Measurements from ENCODE around the gene SND1.
"Not testable (repeated sequence)": the region's sequence is repeated elsewhere in the genome, so short reads cannot be mapped to it uniquely, and the experiment has no call there.

Gene SND1

DNA sequence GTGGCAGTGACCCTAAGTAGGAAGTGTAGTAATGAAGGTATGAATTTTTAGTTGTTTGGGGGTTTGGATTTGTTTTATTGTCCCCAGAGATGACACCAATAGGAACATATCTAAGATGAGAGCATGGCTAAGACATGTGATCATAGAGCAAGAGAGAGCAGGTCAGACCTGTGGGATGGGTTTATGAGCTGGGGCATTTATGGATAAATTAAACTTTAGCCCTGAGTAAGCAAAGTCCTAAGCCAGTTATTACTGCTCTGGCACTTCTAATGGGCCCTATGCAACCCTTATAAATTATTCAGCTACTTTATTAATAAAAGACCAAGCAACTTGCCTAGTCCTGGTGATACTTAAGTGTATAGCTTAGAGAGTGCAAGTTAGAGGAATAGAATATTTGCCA, 294.1 kb downstream of the SND1 start:
- DNase-seq, result no peak

DNA sequence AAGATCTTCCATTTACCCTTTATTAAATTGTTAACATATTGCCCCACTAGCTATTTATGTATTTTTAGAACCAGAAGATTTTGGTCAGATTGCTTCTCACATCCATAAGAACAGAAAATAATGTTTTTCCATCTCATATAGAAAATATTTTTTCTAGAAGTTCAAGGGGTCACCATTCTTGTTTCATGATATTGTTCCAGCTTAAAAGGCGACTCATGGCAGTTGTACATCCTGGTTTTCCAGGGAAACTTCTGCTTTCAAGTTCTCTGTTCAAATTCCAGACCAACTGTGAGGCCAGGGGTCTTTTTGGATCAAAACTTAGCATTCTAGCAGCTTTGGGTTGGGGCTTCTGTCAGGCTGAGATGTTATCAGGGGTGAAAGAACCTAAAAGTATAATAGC, 294.9 kb downstream of the SND1 start:
- no peak for DNase-seq

DNA sequence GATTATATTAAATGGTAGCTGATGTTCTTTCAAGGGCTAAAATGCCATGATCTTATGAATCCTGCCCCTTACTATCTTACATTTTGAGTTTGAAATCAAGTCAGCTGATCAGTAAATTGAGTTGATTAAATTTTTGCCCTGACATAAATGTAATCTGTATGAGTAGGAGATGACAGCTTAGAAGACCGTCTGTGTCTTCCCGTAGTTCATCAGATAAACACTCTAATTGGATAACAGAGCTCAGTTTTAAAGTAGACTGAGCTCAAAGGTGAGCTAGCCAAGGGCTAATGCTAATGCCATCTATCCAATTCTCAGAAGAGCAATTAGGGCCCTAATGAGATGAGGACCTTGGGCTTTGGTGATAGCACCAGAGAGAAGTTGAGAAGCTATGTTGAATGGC, 296.3 kb downstream of the SND1 start:
- no peak for DNase-seq

DNA sequence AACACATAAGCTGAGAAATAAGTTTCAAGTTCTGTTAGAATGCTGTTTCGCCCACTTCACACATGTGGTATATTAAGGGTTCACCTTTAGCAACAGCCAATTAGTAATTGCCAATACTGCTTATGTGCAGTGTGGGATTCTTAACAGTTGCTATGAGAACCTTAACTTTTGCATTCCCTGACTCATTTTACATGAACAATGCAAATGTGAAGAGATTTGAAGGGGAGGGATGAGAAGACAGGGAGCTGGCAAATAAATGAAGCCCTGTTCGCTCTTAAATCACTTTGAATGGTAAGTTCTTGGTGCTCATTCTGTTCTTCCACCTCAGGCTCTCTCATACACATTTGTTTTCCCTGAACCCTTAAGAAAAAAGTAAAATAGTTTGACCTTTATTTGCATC, 296.9 kb downstream of the SND1 start:
- no peak for DNase-seq

DNA sequence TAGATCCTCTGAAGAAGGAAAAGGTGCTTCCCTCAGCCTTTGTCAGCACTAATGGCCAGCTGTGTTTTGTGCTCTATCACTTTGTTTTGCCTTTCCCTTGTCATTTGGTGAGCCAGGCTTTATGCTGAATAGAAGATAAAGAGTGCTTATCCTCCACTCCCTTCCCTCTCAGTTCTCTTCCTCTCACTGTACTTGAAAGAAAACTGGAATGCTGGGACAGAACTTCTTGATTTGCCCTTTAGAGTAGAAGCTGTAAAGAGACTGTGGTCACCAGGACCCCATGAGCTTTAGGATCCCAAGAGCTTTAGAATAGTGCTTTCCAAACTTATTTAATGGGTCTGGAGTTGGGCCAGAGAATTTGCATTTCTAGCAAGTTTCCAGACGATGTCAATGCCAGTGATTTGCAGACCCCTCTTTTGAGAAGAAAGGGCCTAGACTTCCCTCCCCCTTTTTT, 297.8 kb downstream of the SND1 start:
- no peak for DNase-seq

DNA sequence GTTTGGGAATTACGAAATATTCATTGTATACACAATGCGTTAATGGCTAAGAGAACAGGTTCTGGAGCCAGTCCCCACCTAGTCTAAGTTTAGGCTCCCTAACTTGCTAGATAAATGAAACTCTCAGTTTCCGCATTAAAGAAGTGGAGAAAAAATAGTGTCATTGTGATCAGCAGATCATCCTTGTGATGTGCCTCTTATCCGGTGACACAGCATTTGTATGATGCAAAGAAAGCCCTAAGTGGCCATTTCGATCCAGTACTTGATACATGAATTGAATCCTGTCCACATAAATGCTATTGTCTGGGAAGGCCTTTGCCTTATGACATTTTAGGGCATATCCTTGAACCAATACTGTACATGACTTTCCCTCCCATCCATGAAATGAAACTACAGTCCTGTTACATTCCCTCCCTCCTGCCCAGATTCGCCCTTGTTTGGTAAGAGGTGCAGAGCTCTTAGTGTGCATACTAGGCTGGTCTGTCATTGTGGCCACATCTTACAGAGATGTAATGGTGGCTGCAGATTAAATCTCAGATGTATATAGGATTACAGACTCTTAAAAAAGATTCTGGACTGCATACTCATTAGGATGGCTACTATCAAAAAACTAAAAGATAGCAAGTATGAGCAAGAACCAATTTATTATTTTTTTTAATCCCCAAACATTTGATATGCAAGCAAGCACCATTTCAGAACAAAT, 298.4 kb downstream of the SND1 start:
- DNase-seq, result no peak

DNA sequence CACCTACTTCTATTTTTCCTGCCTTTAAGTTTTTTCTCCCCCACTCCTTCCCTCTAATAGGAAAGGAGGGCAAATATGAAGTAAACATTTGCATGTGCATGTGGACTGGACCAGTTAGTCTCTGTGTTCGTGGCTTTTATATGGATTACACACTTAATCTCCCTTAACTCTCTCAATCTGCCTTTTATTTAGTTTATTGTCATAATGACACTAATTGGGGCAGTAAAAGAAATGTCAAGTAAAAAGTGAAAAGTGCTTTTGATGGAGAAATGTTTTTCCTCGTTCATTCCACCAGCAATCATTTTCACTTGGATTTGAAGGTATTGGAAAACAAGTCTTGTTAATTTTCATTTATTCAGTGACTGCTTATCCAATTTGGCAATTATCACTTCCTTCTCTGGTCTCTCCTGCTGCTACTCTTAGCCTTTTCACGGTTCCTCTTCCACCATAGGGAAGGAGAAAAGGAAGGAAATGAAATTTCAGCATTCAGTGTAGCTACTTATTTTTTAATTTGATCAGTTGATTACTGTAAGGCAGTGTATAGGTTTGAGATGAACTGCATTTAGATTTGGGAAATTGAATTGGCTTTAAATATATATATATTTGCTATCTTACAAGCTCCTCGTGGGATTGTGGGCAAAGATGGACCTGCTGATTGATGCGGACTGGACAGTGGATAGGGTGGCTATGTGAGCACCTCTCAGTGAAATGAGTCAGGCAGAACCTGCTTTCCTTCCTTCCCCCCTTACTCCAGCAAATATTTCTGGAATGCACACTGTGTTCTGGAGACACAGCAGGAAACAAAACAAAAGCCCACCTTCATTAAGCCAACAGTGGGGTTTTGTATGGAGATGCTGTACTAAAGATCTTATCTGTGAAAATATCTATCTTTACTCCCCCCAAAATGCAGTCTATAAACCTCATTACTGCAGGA, 301.7 kb downstream of the SND1 start:
- DNase-seq, result no peak

DNA sequence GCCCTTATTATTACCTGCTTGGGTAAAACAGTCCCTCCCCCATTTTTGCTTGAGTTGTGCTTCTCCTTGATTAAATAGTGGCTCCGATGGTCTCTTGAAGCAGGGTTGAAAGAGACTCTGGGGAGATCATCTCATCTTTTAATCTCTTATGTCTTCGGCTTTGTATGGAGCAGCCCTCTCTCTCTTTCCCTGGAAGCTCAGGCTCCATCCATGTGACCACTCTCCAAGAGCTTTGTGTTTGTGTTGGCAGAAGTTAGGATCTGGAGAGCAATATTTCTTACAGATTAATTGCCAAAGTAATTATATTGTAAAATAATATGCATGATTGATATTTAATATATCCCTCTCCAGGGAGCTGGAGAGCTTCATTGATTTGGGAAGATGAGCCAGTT, 302.4 kb downstream of the SND1 start:
- no peak for DNase-seq

DNA sequence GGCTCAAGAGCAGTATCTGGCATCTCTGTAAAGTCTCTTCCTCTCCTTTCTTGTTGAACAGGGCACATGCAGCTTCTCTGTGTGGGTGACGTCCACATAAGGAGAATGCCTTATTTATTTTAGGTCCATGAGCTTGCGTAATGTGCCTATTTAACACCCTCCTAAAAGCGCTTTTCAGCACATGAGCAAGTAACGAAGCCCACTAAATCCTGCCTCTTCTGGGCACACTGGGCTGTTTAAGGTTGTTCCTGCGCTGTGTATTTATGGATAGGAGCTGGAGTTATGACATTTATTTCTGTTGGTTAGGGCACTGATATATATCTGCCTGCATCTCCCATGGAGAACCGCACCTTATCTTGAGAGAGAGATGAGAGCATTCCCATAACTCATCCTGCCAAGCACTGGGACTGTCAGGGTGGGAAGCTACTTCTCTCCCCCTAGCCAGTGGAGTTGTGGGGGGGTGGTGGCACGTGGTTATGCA, 303.1 kb downstream of the SND1 start:
- no peak for DNase-seq

DNA sequence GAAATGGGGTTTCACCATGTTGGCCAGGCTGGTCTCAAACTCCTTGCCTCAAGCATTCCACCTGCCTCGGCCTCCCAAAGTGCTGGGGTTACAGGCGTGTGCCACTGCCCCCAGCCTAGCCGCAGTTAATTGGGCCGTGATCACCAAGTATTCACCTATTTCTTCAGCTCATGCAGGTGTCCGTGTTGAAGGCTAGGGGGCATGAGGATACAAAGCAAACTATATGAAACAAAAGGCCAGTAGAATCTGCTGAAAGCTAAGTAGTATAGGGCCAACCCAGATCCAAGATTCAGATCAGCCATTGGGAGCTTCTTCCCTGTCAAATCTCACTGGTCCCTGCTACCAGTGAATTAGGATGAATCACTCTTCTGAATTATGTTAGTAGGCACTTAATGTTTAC, 305.9 kb downstream of the SND1 start:
- DNase-seq, result no peak

DNA sequence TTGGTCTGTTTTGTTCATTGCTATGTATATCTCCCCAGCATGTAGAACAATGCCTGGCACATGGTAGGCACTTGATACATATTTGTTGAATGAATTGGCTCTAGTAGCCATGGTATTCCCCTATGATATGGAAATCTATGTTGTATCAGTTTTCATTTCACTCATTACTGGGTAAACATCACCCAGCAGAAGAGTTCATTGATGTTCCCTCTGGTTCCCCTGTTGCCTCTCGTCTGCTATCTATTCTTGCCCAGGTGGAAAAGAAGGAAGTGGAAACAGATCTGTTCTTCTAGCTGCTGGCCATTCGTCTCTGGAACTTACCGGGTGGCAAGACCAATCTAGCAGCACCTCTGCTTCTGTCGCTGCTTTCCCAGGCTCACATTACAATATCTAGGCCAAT, 307.8 kb downstream of the SND1 start:
- no peak for DNase-seq

DNA sequence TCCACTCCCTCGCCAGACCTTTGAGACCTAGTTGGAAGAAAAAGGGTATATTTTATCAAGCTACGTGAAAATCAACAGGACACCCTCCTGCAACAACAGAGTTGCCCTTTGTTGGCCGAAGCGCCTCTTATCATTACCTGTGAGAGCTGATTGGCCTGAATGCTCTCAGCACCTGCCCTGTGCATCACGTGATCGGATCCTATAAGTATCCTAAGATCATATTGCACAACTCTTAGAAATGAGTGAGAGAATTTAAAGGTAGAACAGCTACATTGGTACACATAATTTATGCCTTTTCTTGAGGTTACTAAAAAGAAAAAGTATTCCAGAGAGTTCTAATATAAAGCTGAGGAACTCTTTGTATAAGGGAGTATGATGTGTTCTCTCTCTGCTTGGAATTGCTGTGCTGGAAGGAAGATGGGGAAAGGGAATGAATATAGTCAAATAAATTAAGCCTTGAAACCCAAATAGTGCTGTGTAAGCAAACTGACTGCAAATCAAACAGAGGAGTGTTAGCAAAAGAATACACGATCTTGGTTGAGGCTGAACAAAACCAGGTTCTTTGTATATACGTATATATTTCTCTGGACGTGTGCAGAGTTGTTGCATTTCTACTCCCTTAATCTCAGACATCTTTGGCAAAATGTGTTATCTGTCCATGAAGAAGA, 309.9 kb downstream of the SND1 start:
- DNase-seq, result no peak

DNA sequence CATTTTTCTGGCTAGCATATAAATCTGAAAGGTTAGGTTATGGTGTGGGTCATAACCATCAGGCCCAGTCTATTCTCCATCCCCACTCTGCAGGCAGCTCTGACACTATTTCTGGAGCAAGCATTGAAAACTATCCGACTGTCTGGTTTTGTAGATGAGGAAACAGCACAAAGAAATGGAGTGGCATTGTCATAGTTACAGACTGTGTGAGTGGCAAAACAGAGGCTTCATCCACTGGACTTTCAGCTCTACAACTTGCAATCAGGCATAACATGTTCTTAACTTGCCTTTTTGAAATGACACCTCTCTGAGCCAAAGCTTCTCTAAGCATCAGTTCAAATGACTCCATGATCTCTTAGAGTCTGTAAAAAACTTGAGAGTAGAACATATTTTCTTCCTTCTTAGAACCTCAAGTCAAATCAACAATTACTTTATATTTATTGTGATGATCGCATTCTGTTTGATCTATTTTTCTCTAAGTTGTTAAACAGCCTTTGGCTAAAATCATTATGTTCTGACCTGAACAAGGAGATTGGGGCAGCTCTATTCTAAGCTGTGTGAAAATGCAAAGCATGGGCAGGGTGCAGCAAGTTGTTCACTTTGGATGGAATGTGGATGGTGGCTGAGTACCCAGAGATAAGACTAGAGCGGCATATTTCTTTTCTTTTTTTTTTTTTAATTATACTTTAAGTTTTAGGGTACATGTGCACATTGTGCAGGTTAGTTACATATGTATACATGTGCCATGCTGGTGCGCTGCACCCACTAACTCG, 310.8 kb downstream of the SND1 start:
- DNase-seq, result no peak

DNA sequence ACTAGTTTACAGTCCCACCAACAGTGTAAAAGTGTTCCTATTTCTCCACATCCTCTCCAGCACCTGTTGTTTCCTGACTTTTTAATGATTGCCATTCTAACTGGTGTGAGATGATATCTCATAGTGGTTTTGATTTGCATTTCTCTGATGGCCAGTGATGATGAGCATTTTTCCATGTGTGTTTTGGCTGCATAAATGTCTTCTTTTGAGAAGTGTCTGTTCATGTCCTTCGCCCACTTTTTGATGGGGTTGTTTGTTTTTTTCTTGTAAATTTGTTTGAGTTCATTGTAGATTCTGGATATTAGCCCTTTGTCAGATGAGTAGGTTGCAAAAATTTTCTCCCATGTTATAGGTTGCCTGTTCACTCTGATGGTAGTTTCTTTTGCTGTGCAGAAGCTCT, 311.9 kb downstream of the SND1 start:
- DNase-seq, result not testable (repeated sequence)

DNA sequence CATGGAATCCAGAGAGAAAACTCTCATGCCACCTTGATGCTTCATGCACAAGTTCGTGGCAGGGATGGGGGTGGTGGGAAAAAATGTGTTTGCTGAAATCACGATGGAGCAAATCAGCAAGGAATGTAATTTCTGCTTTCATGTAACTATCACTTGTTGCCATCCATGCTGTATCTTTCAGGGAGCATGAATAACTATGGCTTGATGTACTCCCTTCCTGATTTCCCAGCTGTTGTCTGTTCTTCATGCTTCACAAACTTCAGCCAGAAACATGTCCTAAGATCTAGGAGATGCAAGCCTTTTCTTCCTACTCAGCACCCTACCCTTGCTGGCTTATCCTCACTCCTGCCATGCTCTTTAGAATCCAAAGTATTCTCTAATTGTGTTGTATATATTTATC, 315.3 kb downstream of the SND1 start:
- DNase-seq, result no peak

DNA sequence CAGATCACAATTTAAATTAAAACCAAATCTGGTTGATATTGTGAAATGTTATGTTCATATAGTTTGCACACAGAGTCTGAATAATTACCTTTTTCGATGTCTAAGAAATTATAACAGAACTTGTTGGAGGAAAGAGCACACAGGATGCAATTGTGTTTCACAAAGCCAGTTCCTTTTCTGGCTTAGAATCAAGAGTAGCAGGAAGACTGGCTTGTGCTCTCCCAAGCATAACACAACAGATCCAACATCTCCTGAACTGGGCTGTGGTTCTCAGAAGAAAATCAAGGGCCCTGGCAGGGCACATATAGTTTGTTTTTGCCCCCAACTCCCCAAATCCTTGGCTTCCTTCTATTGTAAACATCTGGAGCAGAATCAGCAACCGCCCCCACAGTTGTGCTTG, 316.6 kb downstream of the SND1 start:
- DNase-seq, result no peak

DNA sequence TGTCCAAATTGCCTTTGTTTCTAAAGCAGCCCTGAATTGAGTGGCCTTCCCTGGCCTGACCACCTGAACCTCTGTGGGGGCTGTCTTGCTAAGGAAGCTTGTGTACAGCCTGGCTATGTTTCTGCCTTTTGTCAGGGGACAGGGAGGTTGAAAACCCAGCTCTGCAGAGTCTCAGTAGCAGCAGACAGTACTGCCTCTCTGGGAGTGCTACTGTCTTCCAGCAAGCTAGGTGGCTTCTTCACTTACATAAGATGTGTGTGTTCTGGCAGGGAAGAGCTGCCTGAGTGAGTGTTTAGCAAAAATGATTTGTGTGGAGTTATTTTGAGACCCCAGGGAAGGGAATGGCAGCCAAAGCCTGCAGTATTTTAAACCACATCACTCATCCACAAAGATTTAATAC, 321.8 kb downstream of the SND1 start:
- DNase-seq, result no peak

DNA sequence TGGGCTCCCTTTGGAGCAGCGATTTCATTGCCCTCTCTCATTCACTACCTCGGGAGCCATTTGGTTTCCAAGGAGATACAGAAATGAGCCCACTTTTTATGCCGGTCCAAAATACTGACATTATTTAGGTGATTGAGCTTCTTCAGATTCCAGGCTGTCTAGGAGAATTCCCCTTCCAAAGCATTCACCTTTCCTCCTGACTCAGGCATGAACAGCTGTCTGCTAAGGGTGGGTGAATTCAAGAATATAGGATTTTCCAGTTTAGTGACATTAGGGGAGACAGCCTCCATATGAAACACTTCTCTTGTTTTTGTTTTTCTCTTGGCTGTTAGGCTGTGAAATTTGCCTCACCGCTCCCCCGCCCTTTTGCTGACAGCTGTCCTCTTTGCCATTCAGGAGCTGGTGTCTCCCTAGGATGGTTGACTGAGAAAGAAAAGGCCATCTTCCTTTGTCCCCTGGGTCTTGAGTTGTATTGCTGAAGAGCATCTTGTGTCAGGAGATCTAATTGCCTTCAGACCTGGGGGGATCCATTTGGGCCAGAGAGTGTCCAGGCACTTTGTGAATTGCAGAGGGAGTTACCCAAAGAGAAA, 322.5 kb downstream of the SND1 start:
- DNase-seq, result no peak

DNA sequence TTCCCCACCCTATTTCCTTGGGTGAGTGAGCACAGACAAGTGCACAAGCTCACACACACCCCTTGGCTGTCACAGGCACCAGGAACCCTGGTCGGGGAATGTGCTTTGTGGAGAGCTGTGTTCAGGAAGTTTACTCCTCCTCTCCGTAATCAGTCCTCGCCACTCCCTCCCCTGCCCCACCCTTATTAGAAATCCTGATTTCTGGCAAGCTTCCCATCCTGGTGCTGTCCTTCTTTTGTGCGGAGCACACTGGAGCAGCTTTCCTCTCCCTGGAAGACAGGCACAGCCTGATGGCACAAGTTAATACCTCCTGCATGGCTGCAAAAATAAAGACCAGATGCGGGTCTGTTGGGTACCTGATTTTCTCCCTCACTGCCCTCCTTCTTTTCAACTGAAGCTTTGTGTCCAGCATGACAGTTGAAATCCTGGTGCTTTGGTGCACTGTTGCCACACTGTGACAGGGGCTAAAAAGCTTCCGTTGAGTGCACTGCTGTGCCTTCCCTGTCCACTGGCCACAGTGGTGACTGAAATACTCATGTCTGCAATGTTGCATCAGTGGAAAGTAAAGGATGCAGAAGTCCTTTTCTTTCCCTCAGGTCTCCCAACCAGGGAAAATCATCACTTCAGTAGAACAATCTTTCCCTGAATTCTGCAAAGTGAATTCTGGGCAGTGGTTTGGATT, 324.2 kb downstream of the SND1 start:
- DNase-seq, result no peak

DNA sequence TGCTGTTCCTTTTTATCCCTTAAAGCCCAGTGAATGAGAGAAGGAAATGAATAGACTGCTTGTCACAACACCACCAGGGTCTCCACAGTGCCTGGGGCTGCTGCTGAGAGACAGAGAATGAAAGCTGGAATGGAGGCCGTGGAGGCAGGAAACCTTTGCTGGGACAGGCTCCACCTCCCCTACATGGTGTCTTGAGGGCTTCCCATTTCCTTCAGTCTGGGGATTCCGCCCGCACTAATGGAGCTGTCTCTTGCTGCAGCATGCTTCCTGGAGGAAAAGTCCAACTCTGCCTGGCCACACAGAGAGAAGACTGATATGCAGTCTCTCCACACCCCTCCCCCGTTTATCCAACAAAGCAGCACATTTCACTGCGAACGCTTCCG, 324.7 kb downstream of the SND1 start:
- DNase-seq, result no peak

DNA sequence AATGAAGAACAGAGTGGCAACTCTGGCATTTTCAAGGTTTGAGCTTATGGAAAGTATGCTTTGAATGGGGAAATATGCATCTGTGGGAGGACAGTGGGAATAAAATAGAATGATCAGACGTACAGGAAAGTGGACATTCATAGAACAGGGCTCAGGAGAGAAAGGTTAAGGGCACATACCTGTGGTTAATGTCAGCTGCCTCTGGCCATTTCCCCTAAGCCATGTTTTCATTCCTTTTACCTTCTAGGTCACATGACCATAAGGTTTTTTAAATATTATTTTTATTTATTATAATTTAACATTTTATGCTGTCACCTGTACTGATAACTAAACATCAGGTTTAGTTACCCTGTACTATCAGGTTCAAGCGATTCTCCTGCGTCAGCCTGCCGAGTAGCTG, 326.4 kb downstream of the SND1 start:
- DNase-seq, result no peak
